NCI-H774 (cell line): ENCODE results near the gene PLAC1.

Experiments
- DNase-seq: peaks from one replicate; lab custom pipeline; 2025; lab: John Stamatoyannopoulos, UW

The PLAC1 gene

GRCh38 chrX:134543288-134543687 is 115.0 kb downstream of the PLAC1 start:
- DNase-seq, result no peak

- DNase-seq, result no peak
These were observed 115.8 kb downstream of the PLAC1 start for GRCh38 chrX:134542485-134542884.

GRCh38 chrX:134541906-134542305 is 116.4 kb downstream of the PLAC1 start:
- DNase-seq, result no peak

GRCh38 chrX:134538316-134538715 is 120.0 kb downstream of the PLAC1 start:
- no peak for DNase-seq

- no peak for DNase-seq
These were observed 120.9 kb downstream of the PLAC1 start for GRCh38 chrX:134537179-134537955.

GRCh38 chrX:134533952-134534351 is 124.3 kb downstream of the PLAC1 start:
- no peak for DNase-seq

- no peak for DNase-seq
These were observed 124.9 kb downstream of the PLAC1 start for GRCh38 chrX:134533352-134533751.

GRCh38 chrX:134530845-134531244 is 127.4 kb downstream of the PLAC1 start:
- no peak for DNase-seq

GRCh38 chrX:134529481-134529880 is 128.8 kb downstream of the PLAC1 start:
- DNase-seq, result no peak

GRCh38 chrX:134528960-134529359 is 129.3 kb downstream of the PLAC1 start:
- no peak for DNase-seq

GRCh38 chrX:134526399-134526798 is 131.9 kb downstream of the PLAC1 start:
- no peak for DNase-seq

GRCh38 chrX:134525086-134525792 is 133.0 kb downstream of the PLAC1 start:
- DNase-seq, result no peak

GRCh38 chrX:134524181-134524580 is 134.1 kb downstream of the PLAC1 start:
- DNase-seq, result no peak

GRCh38 chrX:134520860-134521390 is 137.3 kb downstream of the PLAC1 start:
- peak; percentile 39 for DNase-seq
